Omental fat pad (tissue), 4 donors: ENCODE measurements around the gene TDRD3. TPM values are rescaled to one million over a fixed set of nuclear protein-coding genes. Genes with fewer than 3 reads are reported as not detected.

Experiments
- ATAC-seq: fragments of 150-250 bp; one replicate; pipeline ENCODE4 v1.9.1; 2016; ENCODE audit warnings: mild to moderate bottlenecking, moderate library complexity; ENCODE audit not compliant: low FRiP score
- DNase-seq: peaks from one replicate; pipeline ENCODE4 v3.0.0-alpha.2; 2019; ENCODE audit warnings: low spot score
- total RNA-seq, 4 donors: library from RNA; depleted of rRNA; stranded (reverse); fragments of >200 nt; gene quantifications; one replicate each; pipeline ENCODE4 v1.1.0, GENCODE V29; 2016
- TF ChIP-seq, protein P1 (sequence below), 3 donors: fragments of 450-650 bp; IDR thresholded peaks; one replicate each; pipeline ENCODE4 v1.5.1; 2016 to 2017; ENCODE audit warnings: antibody characterized with exemption in 3 of 3, mild to moderate bottlenecking in 3 of 3, moderate library complexity in 2 of 3

The TDRD3 gene
- total RNA-seq, 4 donors from 2014 or later, result 16.9 to 36.4 (median 20.7) TPM

DNA sequence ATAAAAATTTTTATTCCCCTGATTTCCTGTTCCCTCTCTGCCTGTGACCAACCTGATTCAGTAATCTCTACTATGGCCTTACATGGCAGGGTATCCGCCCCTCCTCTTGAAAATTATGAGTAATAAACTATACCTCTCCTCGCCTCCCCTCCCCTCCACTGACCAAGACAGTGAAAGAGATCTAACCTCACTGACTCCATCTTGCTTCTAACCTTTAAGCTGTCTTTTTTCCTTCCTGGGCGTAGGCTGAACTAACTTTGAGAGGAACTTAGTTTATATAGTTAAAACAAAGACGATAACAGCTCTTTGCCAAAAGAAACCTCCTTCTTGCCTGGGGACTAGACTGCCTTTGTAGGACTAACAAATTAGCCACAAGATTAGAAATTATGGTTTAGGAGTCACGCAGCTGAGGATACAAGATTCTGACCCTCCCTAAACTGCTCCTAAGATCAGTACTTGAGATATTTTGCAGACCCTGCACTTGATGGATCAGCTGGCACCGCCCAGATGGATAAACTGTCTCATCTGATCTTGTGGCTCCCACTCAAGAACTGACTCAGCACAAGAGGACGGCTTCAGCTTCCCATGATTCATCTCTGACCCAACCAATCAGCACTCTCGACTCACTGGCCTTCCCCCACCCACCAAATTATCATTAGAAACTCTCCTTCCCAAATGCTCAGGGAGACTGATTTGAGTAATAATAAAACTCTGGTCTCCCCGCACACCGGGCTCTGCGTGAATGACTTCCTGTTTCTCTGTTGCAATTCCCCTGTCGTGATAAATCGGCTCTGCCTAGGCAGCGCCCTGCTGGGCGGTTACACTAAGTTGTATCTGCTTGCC lies 187.1 kb downstream of the TDRD3 start:
- TF ChIP-seq, protein P1, sequence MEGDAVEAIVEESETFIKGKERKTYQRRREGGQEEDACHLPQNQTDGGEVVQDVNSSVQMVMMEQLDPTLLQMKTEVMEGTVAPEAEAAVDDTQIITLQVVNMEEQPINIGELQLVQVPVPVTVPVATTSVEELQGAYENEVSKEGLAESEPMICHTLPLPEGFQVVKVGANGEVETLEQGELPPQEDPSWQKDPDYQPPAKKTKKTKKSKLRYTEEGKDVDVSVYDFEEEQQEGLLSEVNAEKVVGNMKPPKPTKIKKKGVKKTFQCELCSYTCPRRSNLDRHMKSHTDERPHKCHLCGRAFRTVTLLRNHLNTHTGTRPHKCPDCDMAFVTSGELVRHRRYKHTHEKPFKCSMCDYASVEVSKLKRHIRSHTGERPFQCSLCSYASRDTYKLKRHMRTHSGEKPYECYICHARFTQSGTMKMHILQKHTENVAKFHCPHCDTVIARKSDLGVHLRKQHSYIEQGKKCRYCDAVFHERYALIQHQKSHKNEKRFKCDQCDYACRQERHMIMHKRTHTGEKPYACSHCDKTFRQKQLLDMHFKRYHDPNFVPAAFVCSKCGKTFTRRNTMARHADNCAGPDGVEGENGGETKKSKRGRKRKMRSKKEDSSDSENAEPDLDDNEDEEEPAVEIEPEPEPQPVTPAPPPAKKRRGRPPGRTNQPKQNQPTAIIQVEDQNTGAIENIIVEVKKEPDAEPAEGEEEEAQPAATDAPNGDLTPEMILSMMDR (IDR thresholded peaks at IDR 0.05), result no peak
- ATAC-seq (no peak), DNase-seq (no peak)

DNA sequence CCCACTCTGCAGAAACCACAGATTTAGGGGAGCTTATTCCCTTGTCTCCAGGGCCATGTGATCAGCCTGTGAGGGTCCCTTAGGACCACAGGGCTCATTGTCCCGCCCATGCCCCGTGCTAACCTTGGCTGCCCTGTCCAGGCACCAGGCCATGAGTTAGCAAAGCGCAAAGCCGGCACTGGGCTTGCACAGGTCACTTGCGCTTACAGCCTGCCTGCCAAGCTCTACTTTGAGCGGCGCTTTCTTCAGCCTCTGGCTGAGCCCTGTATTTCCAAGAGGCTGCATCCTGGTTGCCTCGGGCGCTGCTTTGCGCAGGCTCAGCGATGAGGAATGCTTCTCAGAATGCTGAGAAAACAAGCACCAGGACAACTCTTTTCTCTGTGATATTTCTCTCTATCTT lies 188.0 kb downstream of the TDRD3 start:
- no peak for DNase-seq
- ATAC-seq, result no peak
- TF ChIP-seq, protein P1 (IDR thresholded peaks at IDR 0.05), result no peak

GRCh38 chr13:60590800-60591747 lies 194.1 kb downstream of the TDRD3 start:
- TF ChIP-seq, protein P1 (IDR thresholded peaks at IDR 0.05), result no peak
- ATAC-seq (no peak), DNase-seq (no peak)

DNA sequence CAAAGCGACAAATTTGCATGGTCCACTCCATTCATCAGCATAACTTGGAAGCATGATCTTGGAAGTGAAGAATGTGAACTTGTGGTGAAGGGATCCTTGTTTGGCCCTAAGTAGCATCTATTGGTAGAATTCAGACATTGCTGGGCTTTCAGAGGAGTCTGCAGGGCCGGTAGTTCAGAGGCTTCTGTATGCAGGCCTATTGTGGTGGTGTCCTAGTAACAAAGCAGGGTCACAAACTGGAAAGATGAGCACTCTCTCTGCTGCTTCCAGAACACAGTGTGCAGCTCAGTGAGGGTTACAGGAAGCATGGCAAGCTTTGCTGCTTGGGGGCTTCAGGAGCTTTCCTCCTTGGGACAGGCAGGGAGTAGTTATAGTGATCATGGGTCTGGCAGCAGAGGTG lies 206.0 kb downstream of the TDRD3 start:
- no peak for DNase-seq
- TF ChIP-seq, protein P1 (IDR thresholded peaks at IDR 0.05), result no peak
- ATAC-seq, result no peak

- TF ChIP-seq, protein P1 (IDR thresholded peaks at IDR 0.05), result no peak
- DNase-seq (no peak), ATAC-seq (no peak)
Observed at GRCh38 chr13:60604058-60604457, 207.0 kb downstream of the TDRD3 start.

GRCh38 chr13:60608954-60609353 lies 211.9 kb downstream of the TDRD3 start:
- no peak for ATAC-seq
- TF ChIP-seq, protein P1 (IDR thresholded peaks at IDR 0.05), result no peak
- DNase-seq, result no peak
